ENCODE measurements around the gene KRT85.
"Not testable (repeated sequence)": the region's sequence is repeated elsewhere in the genome, so short reads cannot be mapped to it uniquely, and the experiment has no call there.

Gene KRT85

DNA sequence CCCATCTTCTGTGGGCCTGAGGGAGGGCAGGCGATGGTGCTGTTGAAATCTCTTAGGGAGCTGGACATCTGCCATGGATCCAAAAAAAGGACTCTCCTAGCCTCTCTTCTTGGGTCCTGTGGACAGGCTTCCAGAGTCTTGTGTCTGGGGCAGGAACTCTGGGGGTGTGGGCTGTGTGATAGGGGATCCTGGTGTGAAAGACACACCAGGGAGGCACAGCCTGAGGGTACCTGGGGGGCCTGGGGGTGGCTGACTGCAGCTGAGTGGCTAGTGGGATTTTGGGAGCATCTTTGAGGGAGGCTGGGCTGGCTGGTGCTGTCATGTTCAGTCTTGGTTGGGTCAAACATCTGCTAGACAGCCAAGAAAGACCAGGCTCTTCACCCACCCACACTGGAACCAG is 44.3 kb downstream of the KRT85 start:
- no peak for FAIRE-seq

GRCh38 chr12:52322069-52322468 is 45.2 kb downstream of the KRT85 start:
- no peak for FAIRE-seq

DNA sequence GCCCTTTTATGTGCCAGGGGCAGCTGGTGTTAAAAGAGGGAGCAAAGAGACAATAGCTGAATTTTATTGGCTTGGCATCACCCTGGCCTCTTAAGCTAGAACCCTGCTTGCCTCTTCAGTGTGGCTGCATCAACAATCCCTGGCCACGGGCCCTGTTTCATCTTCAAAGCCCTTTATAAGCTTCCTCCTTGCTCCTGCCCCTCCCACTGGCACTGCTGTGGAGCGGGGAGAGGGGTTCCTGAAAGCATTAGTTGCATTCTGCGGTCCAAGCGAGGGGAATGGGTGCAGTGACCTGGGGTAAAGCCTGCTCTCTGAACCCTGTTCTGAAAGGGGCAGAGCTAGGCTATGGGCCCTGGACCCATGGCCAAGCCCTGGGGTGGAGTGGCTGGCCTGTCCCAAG is 45.9 kb downstream of the KRT85 start:
- FAIRE-seq, result no peak

- no peak for FAIRE-seq
These were observed 46.4 kb downstream of the KRT85 start, which contains the start of gene KRT83 for GRCh38 chr12:52320784-52321400. TSS of gene KRT83 (minus strand) at chr12:52321398. CDS start at chr12:52321335, 63 bp downstream.

GRCh38 chr12:52319097-52319496 is 48.2 kb downstream of the KRT85 start:
- FAIRE-seq, result no peak

DNA sequence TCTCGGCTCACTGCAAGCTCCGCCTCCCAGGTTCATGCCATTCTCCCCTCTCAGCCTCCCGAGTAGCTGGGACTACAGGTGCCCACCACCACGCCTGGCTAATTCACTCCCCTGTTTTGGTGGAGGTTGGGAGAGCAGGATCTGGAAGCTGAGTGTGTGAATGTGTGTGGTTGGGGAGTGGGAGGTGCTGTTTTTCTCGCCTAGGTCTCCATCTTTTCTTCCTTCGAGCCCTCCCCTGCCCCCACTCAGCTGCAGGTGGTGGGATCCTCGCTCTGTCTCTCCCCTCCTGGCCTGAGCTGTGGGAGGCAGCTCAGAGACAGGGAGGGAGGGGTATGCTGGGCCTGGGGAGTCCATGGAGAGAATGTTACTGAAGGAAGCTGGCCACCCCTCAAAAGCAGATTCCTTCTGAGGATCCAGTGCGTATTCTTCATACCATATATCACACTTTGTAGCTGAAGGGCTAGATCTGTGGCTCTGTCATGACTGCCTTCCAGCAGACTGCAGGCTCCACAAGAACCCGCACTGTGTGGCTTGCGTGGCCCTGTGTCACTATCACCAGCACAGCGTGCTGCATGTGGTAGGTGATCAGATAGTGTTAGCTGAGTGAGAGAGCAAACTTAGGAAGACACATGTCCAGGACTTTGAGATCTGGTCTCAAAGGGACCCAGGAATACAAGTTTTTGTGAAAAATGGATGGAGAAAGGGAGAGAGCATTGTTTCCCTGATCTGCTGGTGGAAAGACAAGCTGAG is 48.9 kb downstream of the KRT85 start:
- FAIRE-seq, result no peak

DNA sequence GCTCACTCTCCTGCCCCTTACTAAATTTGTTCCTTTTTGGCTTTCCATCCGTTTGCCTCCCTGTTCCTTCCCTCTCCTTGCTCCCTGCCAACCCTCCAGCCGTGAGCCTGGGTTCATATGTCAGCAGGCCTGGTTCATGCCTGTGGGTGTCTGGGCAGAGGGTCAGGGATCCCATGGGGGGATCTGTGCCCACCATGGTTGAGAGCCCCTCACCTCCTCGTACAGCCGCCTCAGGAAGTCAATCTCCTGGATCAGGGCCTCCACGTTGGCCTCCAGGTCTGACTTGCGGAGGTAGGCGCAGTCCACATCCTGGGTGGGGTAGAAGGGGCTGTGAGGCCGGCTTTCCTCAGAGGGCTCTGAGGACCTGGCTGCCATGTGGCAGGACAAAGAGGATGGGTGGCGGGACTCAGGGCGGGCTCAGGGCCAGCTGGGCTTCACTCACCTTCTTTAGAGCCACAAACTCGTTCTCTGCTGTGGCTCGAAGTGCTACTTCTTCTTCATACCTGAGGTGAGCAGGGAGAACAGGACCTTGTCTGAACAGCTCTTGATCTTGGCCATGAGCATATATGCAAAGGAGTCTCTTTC is 49.7 kb downstream of the KRT85 start:
- no peak for FAIRE-seq

- FAIRE-seq, result no peak
These were observed 50.6 kb downstream of the KRT85 start for GRCh38 chr12:52316701-52317100.

- FAIRE-seq, result no peak
These were observed 51.0 kb downstream of the KRT85 start for GRCh38 chr12:52316290-52316689.

DNA sequence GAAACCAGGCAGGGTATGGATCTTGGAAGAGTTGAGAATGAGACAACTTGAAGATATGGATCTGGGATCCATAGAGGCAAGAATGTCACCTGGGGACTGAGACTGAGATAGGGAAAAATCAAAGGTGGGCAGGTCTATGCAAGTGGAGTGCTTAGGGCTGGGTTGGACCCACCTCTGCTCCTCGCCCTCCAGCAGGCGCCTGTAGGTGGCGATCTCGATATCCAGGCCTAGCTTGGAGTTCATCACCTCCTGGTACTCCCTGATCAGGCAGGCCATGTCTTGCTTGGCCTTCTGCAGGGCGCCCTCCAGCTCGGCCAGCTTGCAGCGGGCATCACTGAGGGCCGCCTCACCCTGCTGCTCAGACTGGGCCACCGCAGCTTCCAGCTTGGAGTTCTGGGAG is 51.6 kb downstream of the KRT85 start:
- FAIRE-seq, result not testable (repeated sequence)

DNA sequence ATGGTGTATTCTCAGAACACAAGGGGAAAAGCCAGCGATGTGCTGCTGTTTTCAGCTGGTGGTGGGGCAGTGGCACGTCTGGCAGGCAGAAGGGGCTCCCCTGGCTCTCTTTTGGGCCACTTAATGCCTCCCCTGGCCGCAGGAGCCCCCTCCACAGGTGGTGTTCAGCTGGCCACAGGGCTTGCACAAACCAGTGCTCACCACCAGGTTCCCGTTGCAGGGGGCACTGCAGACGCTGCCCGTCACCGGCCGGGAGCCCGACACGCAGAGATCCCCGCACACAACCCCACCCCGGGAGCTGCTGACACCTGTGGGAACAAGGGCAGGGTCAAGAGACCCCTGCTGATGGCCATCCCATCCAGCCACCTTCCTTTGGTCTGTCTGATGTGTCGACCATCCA is 52.8 kb downstream of the KRT85 start:
- no peak for FAIRE-seq

GRCh38 chr12:52313926-52314325 is 53.4 kb downstream of the KRT85 start:
- FAIRE-seq, result no peak

DNA sequence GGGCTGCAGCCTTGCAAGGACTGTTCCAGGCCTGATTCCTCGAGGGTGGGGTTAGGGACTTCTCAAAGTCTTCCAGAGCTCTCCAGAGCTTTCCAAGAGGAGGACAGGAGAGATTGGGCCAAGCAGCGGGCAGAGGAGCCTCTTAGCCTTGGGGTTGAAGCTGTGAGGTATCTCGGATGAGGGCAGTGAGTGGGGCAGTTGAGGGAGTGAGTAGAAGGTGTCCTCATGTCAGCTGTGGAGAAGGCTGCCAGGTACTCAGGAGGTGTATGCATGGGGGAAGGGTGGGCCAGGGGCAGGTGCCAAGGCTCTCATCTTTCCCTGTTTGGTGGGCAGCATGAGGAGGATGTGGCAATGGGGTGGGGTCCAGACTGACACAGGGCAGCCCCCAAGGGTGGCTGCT is 53.8 kb downstream of the KRT85 start:
- no peak for FAIRE-seq

GRCh38 chr12:52312086-52312485 is 55.2 kb downstream of the KRT85 start:
- no peak for FAIRE-seq

DNA sequence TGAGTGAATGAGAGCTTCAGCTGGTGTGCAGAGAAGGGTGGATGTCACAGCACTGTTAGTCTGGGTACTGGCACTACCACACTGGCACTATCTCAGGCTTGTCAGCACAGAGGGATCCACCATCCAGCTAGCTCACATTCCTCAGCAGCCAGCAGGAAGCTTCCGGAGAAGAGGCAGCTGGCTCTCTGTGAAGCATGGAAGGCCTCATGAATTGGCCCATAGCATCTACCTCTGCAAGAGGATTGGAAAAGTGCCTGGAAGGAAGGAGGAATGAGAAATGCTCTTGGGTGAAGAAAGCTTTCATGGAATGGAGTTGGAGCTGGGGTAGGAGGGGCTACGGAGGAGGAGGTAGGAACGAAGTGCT is 56.0 kb downstream of the KRT85 start:
- FAIRE-seq, result no peak

DNA sequence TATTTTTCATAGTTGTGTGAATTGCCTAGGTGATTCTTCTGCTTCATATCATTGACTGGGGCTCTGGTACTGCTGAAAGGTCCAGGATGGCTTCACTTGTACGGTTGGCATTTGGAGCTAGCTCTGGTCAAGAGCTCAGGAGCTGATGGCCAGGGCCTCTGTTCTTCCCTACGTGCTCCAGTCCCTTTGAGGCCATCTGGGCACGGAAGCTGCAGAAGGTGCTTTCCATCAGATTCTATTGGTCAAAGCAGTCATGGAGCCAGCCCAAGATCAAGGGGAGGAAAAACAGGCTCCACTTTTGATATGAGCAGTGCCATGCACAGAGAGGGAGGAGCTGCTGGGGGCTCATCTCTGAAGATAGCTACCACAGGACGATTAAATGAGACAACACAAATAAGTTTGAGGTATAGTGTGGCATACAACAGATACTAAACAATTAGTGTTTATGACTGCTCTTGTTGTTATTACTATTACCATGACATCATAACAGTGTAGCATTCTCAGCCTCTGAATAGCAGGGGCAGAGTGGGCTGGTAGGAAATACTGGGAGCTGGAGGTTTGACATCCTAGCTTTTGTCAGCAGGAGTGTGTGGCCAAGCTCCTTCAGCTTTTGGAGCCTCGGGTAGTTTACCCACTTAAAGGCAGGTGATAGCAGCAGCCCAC is 56.5 kb downstream of the KRT85 start:
- FAIRE-seq, result no peak
